H4 (cell line): ENCODE measurements around the gene DQX1. TPM values are rescaled to one million over a fixed set of nuclear protein-coding genes. Genes with fewer than 3 reads are reported as not detected.

Experiments
- DNase-seq: peaks from one replicate; pipeline ENCODE4 v3.0.0-alpha.2; 2015; ENCODE audit warnings: low spot score
- total RNA-seq: library from RNA; depleted of rRNA; stranded (reverse); fragments of >200 nt; shearing (Covaris generic); gene quantifications from 2 replicates; pipeline ENCODE4 v1.2.3, GENCODE V29; 2014

The DQX1 gene
- total RNA-seq, 1 experiment from 2014 or later: not detected

DNA sequence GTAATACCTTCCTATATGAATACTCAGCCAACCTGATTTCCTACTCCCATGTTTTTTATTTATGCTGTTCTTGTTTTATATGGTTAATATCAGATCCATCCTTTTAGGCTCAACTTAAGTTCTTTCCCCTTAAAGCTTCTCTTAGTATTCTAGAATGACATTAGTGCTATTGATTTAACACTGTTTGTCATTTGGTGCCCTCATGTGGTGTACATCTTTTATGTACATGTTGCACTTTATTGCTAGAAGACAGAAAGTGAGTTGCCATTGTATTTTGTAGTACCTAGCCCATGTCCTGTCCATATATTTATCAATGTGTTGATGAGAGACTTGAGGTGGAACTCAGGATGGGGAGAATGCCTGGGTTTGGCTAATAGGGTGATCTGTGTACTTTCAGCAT, 6.2 kb upstream of the DQX1 start:
- peak; percentile 30 for DNase-seq

DNA sequence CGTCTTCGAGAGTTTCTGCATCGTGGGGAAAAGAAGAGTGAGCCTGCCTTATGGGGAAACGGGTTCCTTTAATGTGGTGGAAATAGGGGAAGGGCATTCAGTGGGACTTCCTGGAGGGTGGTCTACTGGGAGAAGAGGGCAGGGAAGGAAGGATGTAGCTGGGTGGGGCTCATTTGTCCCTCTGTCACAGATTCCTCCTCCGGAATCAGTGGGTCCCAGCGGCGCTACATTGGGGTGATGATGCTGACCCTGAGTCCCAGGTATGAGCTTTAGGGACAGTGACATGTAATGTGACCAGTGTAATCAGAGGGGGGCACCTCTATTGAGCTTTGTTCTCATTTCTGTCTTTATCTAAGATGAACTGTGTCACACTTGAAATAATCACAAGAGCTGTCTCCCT, 5.6 kb upstream of the DQX1 start:
- no peak for DNase-seq

DNA sequence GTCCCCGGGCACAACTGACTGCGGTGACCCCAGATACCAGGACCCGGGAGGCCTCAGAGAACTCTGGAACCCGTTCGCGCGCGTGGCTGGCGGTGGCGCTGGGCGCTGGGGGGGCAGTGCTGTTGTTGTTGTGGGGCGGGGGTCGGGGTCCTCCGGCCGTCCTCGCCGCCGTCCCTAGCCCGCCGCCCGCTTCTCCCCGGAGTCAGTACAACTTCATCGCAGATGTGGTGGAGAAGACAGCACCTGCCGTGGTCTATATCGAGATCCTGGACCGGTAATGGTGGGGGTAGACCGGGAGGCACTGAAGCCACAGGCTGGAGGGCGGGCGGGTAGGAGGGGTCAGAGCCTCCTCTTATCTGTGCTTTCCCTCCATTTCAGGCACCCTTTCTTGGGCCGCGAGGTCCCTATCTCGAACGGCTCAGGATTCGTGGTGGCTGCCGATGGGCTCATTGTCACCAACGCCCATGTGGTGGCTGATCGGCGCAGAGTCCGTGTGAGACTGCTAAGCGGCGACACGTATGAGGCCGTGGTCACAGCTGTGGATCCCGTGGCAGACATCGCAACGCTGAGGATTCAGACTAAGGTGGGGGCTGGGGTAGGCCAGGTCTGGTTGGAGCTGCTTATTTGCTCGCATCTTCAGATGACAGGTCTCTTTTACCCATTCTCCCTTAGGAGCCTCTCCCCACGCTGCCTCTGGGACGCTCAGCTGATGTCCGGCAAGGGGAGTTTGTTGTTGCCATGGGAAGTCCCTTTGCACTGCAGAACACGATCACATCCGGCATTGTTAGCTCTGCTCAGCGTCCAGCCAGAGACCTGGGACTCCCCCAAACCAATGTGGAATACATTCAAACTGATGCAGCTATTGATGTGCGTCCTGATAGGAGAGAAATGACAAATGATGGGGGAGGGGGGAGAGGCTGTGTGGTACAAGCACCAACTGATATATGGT, 4.5 kb upstream of the DQX1 start:
- DNase-seq: no peak

DNA sequence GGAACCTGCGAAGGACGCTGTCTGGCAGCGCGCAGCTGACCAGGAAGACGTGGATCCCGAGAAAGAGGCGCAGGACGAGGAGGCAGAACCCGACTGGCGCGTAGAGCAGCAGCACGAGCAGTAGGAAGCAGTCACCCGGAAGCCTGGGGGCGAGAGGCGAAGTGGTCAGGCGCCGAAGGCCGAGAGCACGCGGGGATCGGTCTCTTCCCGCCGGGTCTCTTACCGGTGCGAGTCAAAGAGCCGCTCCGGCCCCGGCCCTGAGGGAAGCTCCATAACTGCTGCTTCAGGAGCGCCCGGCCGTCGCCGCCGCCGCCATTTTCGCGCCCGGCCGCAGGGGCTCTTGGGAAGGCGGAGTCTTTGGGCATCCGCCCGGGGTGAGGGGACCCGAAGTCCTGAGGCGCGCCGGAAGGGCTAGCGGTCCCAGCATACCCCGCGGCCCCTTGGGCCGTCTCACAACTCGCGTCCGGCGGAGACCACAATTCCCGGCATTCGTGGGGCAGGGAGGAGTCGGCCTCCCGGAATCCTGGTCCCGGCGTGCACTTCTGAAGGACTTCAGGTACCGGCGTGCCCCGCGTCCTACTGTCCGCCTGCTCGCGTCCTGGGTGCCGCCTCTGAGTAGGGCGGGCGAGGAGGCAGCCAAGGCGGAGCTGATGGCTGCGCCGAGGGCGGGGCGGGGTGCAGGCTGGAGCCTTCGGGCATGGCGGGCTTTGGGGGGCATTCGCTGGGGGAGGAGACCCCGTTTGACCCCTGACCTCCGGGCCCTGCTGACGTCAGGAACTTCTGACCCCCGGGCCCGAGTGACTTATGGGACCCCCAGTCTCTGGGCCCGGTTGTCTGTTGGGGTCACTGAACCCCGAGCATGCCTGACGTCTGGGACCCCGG, 3.6 kb upstream of the DQX1 start, which contains the start of the genes AUP1 and HTRA2:
AUP1 (minus strand) TSS at position 350 of the 882 bp plus-strand sequence; CDS start at position 273, 77 bp downstream.
HTRA2 (plus strand) TSS at position 577 of the 882 bp plus-strand sequence; CDS start at position 651, 74 bp downstream.
- peak; percentile 98 for DNase-seq

DNA sequence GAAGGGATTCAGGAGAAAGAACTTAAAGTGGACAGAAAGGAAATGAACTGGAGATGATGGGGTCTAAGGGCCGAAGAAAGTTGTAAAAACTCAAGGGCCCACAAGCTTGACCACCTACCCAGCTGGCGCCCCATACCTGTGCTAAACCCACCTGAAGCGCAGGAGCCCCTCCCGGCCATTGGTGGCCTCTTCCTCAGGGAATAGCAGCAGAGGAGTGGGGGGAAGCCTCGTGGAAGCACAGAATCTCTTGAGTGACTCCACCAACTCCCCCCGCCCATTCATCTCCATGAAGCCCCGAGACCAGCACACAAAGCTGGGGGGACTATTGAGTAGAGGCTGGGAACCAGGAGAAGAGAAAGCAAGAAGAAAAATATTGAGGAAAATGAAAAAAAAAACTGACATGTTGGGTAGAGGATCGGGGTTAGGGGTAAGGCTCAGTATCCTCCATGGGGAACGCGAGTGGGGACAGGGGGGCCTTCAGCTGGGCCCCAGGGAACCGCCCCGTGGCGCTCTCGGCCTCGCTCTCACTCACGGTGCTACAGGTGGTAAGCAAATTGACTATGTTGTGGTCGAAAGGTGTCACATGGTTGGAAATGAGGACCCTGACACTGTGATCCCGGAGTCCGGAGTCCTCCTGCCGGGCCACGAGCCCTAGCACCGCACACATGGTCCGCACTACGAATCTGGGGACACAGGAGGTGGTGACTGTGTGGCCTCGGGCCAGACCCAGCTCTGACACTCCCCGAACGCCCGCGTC, 2.7 kb upstream of the DQX1 start:
- DNase-seq: no peak

DNA sequence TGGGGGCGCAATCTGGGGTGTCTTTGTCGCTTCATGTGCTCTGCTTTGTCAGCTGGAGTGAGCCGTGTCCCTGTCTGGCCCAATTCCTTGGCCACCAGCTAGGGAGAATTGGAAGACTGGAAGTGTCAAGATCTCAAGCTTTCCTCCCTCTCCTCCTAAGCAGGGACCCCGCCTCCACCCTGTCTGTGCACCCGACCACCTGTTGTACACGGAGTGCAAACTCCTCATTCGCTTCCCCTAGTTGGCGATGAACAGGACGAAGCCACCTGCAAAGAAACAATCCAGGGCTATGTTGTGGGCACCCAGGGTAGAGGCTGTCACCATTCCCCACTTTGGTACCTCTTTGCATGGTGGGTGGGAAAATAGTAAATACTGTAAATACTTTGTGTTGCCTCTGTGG, 1.7 kb upstream of the DQX1 start:
- DNase-seq: no peak

DNA sequence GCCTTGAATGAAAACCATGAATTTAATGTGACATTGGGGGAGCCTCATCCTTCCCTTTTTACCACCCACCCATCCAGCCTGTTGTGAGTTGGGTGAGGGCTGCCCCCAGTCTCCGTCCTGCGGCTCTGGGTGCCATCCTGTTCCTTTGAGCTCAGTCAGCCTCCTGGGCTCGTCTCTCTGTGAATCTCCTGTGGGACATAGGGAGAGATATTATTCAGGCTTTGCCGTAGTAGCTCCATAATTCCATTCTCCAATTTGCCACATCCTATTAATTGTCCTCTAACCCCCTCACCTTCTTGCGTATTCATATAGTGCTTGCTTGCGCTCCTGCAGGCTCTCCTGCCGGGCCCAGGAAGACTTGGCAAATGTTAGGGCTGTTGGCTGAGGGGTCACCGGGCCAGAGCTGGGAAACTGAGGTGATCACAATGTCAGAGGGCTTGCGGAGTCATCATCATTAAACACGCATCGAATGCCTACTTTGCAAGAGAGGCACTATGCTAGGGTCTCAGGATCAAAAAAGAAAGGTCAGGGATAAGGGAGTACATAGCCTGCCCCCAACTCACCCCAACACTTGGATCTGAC, 709 bp upstream of the DQX1 start:
- no peak for DNase-seq

DNA sequence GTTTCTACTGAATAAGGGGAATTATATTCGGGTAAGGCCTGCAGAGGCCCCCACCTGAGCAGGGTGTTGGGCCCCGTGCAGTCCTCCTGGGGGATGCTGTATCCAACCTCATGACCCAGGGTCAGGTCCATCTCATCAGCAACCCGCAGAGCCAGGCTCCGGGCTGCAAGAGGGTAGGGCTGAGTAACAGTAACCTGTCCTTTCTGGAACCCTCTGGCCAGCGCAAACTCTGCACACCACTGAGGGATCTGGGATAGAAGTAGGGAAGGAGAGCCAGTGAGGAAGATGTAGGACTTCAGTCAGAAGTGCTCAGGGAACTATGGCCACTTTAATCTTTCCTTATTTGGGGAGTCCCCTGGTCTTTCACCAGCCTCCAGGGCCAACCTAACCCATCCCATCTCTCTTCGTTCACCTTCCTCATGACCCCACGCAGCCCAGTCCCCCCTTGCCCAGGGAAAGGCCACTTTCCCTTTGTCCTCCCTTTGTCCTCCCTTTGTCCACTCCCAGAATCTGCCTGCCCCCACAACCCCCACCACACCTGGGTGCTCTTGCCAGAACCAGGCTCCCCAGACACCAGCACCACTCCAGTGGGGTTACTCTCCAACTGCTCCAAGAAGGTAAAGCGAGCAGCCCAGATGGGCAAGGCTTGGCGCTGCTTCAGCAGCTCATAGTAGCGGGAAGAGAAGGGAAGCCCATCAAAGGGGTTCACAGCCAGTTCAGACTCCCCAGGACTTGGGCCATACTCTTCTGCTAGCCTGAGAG, 895 bp downstream of the DQX1 start:
- no peak for DNase-seq

DNA sequence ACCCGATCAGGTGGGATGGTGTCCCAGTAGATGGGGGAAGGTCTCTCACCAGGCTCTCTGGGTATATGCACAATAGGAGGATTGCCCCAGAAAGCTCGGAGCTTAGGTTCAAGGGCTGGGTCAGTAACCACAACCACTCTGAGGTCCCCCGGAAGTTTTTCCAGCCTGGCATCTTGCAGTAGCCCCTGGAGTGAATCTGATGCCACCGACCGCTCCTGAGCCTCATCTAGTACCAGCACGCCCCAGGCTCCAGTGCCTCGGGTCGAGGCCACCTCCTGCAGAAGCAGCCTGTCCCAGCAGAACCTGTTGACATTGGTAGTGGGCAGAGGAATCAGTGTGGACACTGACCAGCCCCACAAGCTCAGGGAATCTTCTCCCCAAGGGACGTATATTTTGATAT, 2.0 kb downstream of the DQX1 start:
- DNase-seq: no peak

DNA sequence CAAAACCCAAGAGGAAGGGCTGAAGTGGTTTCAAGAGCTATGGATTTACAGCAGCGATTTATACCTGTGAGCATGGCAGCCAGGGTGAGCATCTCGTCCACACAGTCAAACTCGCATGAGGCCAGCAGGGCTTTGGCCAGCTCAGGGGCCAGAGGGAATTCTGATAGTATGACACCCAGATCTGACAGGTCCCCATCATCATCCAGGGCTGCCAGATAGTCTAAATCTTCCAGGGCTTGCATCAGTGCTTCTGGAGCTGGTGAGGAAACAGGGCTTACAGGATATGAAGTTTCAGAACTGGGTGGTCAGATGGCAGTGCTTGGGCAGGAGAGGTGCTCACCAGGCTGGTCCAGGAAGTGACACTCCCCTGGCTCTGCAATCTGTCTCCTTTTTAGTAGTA, 3.5 kb downstream of the DQX1 start:
- DNase-seq: no peak

DNA sequence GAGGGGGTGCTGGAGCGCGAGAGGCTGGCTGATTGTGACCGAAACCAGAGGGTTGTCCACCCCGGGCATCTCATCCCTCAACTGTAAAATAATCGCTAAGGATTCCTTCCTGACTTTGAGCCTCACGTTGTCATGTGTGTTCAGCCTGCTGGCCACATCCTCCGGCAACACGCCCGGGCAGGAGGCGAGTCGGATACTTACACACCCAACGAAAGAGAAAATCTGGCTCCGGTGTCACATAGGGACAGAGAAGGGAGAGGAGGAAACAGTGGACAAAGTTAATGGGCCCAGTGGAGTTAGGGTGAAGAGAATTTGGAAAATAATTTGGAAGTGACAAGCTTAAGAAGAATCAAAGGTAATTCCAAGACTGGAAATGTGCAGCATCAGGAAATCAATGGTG, 9.4 kb downstream of the DQX1 start:
- DNase-seq: no peak

DNA sequence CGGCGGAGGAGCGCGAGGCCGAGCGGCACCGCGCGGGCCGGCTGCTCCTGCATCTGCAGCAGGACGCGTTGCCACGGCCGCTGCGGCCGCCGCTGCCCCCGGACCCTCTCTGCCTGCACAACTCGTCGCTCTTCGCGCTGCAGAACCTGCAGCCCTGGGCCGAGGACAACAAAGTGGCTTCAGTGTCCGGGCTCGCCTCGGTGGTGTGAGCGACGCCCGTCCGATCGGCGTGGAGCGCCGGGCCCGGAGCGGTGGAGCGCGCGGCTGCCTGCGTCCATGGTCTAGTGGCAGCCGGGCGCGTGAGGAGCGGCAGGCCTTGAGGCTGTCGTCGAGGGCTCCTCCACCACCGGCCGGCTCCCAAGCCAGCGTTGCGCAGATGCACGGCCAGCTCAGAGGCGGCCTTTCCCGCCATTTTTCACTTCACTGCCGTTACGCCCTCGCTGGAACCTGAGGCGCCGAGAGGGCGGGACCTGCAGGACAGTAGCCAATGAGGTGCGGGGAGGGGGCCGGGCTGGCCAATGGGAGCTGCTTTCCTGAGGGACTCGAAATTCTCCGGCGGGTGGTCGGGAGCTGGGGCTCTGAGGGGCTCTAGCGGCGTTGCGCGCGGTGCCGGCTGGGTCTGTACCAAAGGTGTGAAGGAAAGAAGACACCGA, 9.9 kb downstream of the DQX1 start:
- no peak for DNase-seq

DNA sequence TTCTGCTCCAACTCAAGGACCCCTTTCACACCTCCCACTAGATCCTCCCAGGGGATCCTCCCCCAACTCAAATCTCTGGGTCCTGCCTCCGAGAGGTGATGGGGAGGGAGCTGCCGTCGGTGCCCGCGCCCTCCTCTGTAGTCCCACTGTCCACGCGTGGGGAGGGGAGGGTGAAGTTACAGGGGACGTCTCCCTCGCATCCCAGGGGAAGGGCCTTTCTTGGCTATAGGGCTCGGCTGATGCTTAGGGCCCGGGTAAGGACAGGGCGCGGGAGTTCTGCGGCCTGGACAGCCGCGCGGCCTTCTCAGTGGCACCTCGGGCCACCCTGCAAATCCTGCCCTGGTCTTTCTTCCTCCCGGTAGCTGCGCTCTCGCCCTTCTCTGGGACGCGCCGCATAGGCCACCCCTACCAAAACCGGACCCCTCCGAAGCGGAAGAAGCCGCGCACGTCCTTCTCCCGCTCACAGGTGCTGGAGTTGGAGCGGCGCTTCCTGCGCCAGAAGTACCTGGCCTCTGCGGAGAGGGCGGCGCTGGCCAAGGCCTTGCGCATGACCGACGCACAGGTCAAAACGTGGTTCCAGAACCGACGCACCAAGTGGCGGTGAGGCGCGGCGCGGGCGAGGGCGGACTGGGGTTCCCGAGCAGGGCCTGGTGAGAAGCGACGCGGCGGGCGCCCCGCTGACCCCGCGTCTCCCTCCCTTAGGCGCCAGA, 10.6 kb downstream of the DQX1 start:
- no peak for DNase-seq

DNA sequence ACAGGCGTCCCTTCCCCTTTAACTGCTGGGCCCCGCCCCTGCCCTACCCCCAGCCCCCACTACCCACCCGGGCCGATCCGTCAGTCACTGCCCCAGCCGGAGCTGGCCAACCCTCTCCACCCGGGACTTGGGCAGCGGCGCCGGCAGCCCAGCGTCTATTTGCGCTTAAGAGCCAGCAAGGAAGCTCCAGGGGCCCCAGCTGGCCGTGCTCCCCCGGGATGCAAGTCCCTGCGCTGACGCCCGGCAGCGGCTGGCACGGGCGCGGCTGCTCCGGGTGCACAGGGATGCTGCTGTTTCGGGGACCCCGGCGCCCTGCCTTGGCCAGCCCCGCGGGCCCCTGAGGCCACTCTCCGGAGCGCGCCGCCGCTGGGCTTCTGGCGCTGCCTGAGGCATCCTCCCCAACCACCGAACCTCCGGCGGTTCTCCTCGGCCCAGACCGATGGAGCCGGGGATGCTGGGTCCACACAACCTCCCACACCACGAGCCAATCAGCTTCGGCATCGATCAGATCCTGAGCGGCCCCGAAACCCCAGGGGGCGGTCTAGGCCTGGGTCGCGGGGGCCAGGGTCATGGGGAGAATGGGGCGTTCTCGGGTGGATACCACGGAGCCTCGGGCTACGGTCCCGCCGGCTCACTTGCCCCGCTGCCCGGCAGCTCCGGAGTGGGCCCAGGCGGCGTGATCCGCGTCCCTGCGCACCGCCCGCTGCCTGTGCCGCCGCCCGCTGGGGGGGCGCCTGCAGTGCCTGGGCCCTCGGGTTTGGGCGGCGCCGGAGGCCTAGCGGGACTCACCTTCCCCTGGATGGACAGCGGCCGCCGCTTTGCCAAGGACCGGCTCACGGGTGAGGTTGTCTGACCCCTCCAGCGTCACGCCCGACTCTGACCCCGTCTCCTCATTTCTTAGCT, 11.4 kb downstream of the DQX1 start, which contains the start of gene TLX2:
TLX2 (plus strand) TSS at position 83 of the 903 bp plus-strand sequence; CDS start at position 440, 357 bp downstream.
- DNase-seq: no peak

DNA sequence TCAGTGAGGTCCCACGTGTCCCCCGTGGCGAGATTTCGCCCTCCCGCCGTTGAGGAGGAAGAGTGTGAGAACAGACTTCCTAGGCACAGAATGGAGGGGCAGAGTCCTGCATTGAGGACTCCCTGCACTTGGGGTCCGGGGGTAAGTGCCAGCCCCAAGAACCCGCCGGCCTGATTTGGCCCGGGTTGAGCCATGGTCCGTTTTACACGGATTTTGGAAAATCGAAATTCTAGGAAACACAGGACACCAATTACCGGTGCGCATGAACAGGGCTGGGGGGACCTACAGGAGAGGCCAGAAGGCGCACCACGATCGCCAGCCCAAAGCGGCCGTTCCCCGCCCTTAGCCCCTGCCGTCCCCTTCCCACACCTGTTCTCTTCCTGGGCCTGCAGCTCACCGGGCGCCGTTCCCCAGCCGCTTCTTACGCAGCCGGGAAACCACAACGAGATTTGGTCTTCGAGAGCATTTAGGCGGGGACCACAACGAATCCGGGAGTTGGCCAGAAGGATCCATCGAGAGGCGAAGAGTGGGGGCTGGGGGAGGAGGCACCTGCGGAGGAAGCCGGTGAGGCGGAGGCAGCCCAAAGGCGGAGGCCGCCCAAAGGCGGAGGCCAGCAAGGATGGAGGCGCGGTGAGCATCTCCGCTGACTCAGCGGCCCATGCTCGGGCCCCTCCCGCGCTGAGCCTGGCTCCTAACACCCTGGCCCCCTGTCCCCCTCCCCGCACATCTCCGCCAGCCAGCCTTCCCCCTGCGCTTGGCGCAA, 12.2 kb downstream of the DQX1 start:
- no peak for DNase-seq

DNA sequence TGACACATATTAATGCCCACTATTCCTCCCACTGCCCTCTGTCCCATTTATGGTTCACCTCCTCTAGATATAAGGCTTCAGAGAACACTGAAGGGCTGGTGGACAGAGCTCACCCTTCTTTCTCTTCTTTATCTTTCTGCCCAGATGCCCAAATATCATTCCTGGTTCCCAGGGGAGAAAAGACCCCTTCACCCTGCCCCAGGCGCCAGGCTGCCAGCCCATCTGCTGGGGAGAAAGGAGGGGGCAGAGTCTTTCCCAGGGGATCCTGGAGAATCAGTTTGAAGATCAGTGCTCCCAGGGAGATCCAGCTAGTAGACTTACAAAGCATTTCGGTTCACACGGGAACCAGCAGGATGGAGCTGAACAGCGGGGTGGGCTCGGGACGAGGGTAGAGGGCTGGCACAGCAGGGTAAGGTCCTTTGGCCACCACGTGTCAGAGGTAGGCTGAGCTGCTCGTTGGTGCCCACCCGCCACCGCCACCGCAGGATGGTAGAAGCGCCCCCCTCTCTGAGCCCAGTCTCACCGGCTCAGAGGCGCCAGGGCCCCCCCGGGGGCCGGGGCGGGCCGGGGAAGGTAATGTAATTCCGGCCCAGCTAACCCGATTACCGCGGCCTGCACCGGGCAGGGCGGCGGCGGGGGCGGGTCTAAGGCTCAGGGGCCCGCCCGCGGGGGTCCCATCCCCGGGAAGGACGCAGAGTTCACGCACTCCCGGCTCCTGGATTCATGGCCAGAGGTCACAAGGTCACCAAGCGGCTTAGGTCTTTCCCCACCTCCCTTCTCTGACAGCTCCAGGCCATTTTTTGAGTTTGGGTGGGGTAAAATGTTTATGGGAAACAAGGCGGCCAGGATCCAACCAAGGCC, 13.1 kb downstream of the DQX1 start:
- DNase-seq: no peak
